ENCODE results near the gene SHLD1. TPM values are rescaled to one million over a fixed set of nuclear protein-coding genes. Genes with fewer than 3 reads are reported as not detected.

The SHLD1 gene
- total RNA-seq, 1 experiment from 2014 or later: 6.7 TPM

GRCh38 chr20:5895626-5896025, 145.4 kb downstream of the SHLD1 start:
- Histone ChIP-seq H2AK5ac (ENCODE audit: insufficient read length, low read length) (no peak overlapping the region), H3K9me3 (ENCODE audit: control insufficient read depth, low read depth, low read length) (no peaks in the 10 kb centered on the region), H4K91ac (ENCODE audit: insufficient read length, low read depth, low read length) (no peak overlapping the region), H3K4me2 (ENCODE audit: insufficient read depth, insufficient read length, low read length) (no peak overlapping the region), H4K5ac (ENCODE audit: insufficient read length, low read depth, low read length) (no peak overlapping the region), H3K56ac (ENCODE audit: insufficient read length, low read depth, low read length) (no peak overlapping the region), H3K18ac (ENCODE audit: insufficient read length, low read depth, low read length) (no peak overlapping the region), H3K79me1 (ENCODE audit: insufficient read depth, low read depth, low read length, poor library complexity, severe bottlenecking) (no peaks in the 10 kb centered on the region), H2BK12ac (ENCODE audit: insufficient read length, low read depth, low read length) (no peak overlapping the region), H3K27ac (ENCODE audit: insufficient read length, low read depth, low read length) (no peak overlapping the region), H3K9ac (ENCODE audit: extremely low read depth, insufficient read length, low read length) (no peak overlapping the region), H3K23ac (ENCODE audit: insufficient read length, low read depth, low read length) (no peak overlapping the region), H2BK15ac (ENCODE audit: low read depth, low read length) (no peak overlapping the region), H3K23me2 (ENCODE audit: insufficient read length, low read depth, low read length, poor library complexity, severe bottlenecking) (no peaks in the 10 kb centered on the region), H4K8ac (replicated peaks; ENCODE audit: insufficient read length, low read depth, low read length) (no peak overlapping the region), H3K27me3 (ENCODE audit: insufficient read depth, low read length) (no peaks in the 10 kb centered on the region), H3K4ac (ENCODE audit: low read depth, low read length) (no peak overlapping the region), H2BK5ac (ENCODE audit: insufficient read length, low read length) (no peak overlapping the region), H2BK120ac (ENCODE audit: low read depth, low read length, poor library complexity, severe bottlenecking) (no peak overlapping the region), H4K20me1 (ENCODE audit: control insufficient read depth, insufficient read depth, insufficient read length) (no peaks in the 10 kb centered on the region), H3K14ac (ENCODE audit: insufficient read depth, low read length) (no peak overlapping the region), H2BK20ac (ENCODE audit: low read depth, low read length, poor library complexity, severe bottlenecking) (no peak overlapping the region), H2AFZ (ENCODE audit: low read length) (no peak overlapping the region), H3K4me1 (ENCODE audit: insufficient read depth, low read length) (no peaks in the 10 kb centered on the region), H3T11ph (ENCODE audit: low read length) (no peak overlapping the region), H3K79me2 (ENCODE audit: insufficient read depth, low read length) (no peaks in the 10 kb centered on the region; the same call in 1 of the 2 replicates)
- H3K9me3 Mint-ChIP-seq: no peaks in the 10 kb centered on the region; a peak in 1 of 5 replicates
- TF ChIP-seq CTCF (conservative IDR thresholded peaks at IDR 0.05): no peak
- no peak overlapping the region for H3K27ac Mint-ChIP-seq
- H3K4me3 Mint-ChIP-seq: no peak overlapping the region
- no peaks in the 10 kb centered on the region for H3K4me1 Mint-ChIP-seq
- no peak for DNase-seq
- WGBS (ENCODE audit: extremely low coverage, insufficient read length, low lambda C conversion rate): no CpG with 5 or more reads among the region's 2 CpGs
- peaks cover 22% of the 10 kb centered on the region for H3K27me3 Mint-ChIP-seq (ENCODE audit: low read depth)
- H3K36me3 Mint-ChIP-seq (ENCODE audit: insufficient read depth in 1 of 3, low read depth in 3 of 3): no peaks in the 10 kb centered on the region

Measured in H9 (cell line).